ENCODE measurements around the gene SPRR2B.
"Not testable (repeated sequence)": the region's sequence is repeated elsewhere in the genome, so short reads cannot be mapped to it uniquely, and the experiment has no call there.

Gene SPRR2B

DNA sequence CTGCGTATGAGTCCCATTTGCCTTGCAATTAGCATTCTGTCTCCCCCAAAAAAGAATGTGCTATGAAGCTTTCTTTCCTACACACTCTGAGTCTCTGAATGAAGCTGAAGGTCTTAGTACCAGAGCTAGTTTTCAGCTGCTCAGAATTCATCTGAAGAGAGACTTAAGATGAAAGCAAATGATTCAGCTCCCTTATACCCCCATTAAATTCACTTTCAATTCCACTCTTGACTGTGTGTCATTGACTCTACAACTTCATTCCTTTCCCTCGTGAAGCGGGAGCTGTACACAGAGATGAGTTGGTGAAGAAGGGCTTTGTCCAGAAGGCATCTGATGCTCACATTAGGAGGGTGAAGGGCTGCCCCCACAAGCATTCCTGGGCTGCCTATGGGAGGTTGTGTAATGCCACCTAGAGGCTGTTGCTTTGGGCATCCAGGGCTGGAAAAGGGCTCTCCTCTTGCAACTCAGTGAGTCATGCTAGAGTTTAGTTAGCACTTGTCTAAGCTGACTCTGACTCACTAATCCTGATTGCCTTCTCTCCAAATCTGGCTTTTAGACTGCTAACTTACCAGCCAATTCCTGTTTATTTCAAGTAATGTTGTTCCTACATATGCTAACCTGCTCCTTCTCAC lies 38.6 kb downstream of the SPRR2B start:
- DNase-seq = no peak

DNA sequence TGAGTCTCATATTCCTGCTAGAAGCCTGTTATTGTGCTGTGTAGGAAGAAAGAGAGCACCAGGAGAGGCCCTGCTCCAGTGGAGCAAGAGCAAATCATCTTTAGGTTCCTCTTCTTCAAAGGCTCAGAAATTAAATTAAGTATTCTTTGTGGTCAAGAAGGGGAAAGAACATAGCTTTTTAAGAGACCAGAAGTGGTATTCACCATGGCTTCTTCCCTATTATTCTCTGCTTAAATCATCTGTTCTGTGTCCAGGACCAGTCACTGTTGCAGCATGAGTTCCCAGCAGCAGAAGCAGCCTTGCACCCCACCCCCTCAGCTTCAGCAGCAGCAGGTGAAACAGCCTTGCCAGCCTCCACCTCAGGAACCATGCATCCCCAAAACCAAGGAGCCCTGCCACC lies 39.3 kb downstream of the SPRR2B start:
- no peak for DNase-seq

DNA sequence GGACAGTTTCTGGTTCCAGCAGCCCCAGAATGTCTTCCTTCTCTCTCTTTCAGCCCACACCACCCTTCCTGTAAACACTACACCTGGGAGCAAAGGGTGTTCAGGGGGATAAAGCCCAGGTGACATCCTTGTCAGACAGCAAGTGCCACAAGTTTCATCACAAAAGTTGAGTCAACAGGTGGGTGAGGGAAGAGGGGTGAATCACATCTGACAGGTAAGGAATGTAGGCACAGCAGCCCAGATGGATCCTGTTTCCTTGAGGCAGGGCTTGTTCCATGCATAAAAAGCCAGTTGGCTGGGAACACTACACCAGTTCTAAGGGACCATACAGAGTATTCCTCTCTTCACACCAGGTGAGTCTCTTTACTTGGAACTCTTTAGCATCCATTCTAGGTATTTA lies 40.5 kb downstream of the SPRR2B start, which contains the start of gene SPRR1B:
SPRR1B (plus strand) TSS at position 309 of the 400 bp plus-strand sequence. CDS start 1,143 bp downstream, outside the sequence.
- DNase-seq = no peak

GRCh38 chr1:153028766-153029165 lies 42.6 kb downstream of the SPRR2B start:
- DNase-seq = no peak

DNA sequence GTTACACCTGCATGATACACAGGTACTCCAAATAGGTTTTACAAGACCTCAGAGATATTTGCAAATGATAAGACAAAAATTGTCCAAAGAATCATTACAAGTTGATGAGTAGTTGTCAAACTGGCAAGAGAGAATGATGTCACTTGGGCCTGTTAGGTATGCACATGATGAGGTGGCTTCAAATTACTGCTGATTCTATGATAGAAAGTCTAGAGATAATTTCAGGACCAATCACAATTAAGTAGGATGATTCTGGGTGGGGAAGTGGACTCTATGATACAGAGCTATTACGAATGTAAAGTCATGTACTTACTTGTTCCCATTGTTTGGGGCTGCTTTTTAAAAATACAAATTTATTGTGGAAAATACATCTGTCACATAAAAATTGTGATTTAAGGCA lies 45.6 kb downstream of the SPRR2B start:
- no peak for DNase-seq

- no peak for DNase-seq
Measured at GRCh38 chr1:153024413-153024812, 47.0 kb downstream of the SPRR2B start.

- no peak for DNase-seq
Measured at GRCh38 chr1:153023109-153023508, 48.3 kb downstream of the SPRR2B start.

- not testable (repeated sequence) for DNase-seq
Measured at GRCh38 chr1:153022340-153022739, 49.1 kb downstream of the SPRR2B start.

DNA sequence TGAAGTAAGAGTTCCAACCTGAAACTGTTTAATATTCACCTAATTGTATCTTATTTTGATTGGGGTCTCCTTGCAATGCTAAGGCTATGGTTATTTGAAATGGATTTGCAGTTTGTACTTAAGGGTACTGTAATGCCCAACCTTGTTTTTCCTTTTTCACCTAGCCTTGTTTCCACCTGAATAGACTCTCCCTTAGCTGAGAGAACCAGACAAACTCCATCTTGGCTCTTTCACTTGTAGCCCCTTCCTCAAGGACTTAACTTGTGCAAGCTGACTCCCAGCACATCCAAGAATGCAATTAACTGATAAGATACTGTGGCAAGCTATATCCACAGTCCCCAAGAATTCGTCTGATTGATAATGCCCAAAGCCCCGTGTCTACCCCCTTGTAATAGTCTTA lies 49.6 kb downstream of the SPRR2B start:
- DNase-seq = not testable (repeated sequence)

Measured in stimulated activated CD4-positive, alpha-beta T cell treated with anti-CD3 and anti-CD28 coated beads, Interleukin-4, amount 100 ng/mL, for 1 hour (primary cell).